Ascending aorta (tissue), 2 donors: ENCODE measurements around the gene SEMA6C. TPM values are rescaled to one million over a fixed set of nuclear protein-coding genes. Genes with fewer than 3 reads are reported as not detected.
A peak's percentile ranks its signal among the peaks of the same experiment; 100 is the strongest.

Experiments
- DNase-seq, 2 donors: peaks; one replicate each; pipeline ENCODE4 v3.0.0-alpha.2; 2019; ENCODE audit warnings: low spot score in 2 of 2
- H3K27ac ChIP-seq, 2 donors: fragments of 200-600 bp; sonication (generic); one replicate each; pipeline ENCODE4 v1.5.1; 2016 to 2017; ENCODE audit warnings: mild to moderate bottlenecking in 1 of 2
- H3K27me3 ChIP-seq: fragments of 200-600 bp; sonication (generic); one replicate; pipeline ENCODE4 v1.5.1; 2017
- H3K36me3 ChIP-seq, 2 donors: fragments of 200-600 bp; sonication (generic); one replicate each; pipeline ENCODE4 v1.5.1; 2016
- H3K4me1 ChIP-seq, 2 donors: fragments of 200-600 bp; sonication (generic); one replicate each; pipeline ENCODE4 v1.5.1; 2016 to 2017; ENCODE audit warnings: mild to moderate bottlenecking in 1 of 2
- H3K4me3 ChIP-seq, 2 donors: fragments of 200-600 bp; sonication (generic); one replicate each; pipeline ENCODE4 v1.5.1; 2016 to 2017; ENCODE audit warnings: mild to moderate bottlenecking in 1 of 2
- H3K9me3 ChIP-seq, 2 donors: fragments of 200-600 bp; sonication (generic); one replicate each; pipeline ENCODE4 v1.5.1; 2016
- intact Hi-C: fragments of 100-400 bp; cut with DNase I; formaldehyde crosslinking; loops from one replicate; pipeline ENCODE4 v1.15.1; 2023
- total RNA-seq: library from RNA; depleted of rRNA; stranded (reverse); fragments of >200 nt; gene quantifications from one replicate; pipeline ENCODE4 v1.1.0, GENCODE V29; 2016
- TF ChIP-seq, protein P1 (sequence below), 3 experiments: fragments of 200-600 bp in 2 of 3; fragments of 450-650 bp in 1 of 3; sonication (generic) in 2 of 3; IDR thresholded peaks; one replicate each; pipeline ENCODE4 v1.5.1; 2016 to 2019; ENCODE audit warnings: antibody characterized with exemption in 3 of 3, mild to moderate bottlenecking in 1 of 3, moderate library complexity in 1 of 3

SEMA6C gene
- total RNA-seq, 1 donor from 2014 or later = 31.8 TPM

DNA sequence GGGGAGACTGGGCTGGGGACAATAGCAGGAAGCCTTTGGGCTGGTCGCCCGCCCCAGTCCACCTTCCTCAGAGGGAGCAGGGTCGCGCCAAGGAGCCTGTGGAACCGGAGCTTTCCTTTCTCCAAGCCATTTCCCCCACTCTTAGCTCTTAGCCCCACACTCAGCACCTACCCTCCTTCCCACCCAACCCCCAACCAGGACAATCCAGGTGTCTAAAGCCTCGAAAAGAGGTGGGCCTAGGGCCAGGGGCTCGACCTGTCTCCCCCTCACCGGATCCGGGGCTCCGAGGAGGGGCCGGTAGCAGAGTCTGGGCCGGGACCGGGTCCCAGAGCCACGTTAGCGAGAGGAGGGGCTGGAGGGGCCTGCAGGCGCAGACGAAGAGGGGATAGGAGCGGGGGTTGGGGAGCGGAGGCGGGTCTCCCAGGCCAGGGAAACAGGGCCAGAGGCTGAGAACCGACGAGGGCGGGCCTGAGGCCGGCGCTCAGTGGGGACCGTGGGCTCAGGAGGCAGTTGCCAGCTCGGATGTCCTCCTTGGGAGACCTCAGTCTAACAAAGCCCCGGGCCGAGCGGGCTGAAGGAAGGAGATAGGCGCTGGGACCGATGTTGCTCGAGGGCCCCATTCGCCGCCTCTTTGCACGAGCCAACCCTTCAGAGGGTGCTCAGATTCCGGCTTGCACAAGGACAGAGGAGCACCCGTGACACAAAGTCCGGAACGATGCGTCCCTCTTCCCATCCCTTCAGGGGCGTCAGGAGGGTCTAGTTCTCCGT is 943 bp downstream of the SEMA6C start:
- DNase-seq = no peak
- Histone ChIP-seq H3K9me3 (no peaks in the 10 kb centered on the region), H3K27ac (peak overlapping the region; percentile 65 to 72), H3K36me3 (no peaks in the 10 kb centered on the region), H3K4me1 (peaks cover 0 to 16% of the 10 kb centered on the region in 2 donors), H3K4me3 (peak overlapping the region; percentile 81 to 93), H3K27me3 (no peaks in the 10 kb centered on the region)
- TF ChIP-seq, protein P1, sequence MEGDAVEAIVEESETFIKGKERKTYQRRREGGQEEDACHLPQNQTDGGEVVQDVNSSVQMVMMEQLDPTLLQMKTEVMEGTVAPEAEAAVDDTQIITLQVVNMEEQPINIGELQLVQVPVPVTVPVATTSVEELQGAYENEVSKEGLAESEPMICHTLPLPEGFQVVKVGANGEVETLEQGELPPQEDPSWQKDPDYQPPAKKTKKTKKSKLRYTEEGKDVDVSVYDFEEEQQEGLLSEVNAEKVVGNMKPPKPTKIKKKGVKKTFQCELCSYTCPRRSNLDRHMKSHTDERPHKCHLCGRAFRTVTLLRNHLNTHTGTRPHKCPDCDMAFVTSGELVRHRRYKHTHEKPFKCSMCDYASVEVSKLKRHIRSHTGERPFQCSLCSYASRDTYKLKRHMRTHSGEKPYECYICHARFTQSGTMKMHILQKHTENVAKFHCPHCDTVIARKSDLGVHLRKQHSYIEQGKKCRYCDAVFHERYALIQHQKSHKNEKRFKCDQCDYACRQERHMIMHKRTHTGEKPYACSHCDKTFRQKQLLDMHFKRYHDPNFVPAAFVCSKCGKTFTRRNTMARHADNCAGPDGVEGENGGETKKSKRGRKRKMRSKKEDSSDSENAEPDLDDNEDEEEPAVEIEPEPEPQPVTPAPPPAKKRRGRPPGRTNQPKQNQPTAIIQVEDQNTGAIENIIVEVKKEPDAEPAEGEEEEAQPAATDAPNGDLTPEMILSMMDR (IDR thresholded peaks at IDR 0.05) = no peak
- intact Hi-C loops = loop anchor here (2.0 kb wide), 1 partner anchor 19 kb away; the partner anchor contains the start of gene LYSMD1

DNA sequence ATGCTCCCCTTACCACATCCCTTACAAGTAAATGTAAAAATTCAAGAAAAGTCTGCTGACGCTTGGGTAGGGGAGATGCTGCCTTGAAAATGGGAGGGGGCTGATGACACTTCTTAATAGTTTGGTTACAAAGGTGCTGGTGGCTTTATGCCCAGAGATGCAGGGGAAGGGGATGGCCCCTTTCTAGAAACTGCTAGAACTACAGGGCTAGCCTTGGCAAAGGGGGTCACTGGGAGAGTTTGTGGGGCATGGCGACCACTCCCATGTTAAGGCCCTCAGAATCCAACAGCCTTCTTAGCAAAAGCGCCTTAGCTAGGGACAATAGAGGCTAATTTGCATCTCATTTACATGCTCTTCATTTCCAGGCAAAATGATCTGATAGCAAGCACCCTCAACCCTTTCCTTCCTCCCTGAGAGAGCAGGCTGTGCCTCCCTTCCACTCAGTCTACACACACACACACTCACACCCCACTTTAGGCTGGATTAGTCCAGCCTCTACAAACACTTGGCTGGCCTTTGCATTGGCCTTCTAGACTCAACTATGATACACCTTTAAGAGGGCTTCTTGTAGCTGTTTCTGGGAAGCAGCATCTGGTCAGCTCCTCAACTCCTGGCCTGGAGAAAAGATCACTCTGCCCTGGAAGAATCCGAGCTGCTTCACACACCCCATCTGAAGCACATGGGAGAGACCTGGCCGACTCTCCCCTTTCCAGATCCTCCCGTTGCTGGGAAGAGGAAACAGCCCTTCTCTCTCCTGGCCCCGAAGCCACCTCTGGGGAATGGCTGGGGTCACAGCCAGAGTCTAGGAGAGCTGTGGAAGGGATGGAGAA is 1.7 kb downstream of the SEMA6C start:
- no peak for DNase-seq
- TF ChIP-seq, protein P1 (IDR thresholded peaks at IDR 0.05) = no peak
- Histone ChIP-seq H3K36me3 (no peaks in the 10 kb centered on the region), H3K4me3 (peak overlapping the region; percentile 81 to 93), H3K27me3 (no peaks in the 10 kb centered on the region), H3K9me3 (no peaks in the 10 kb centered on the region), H3K27ac (peak overlapping the region; percentile 65 to 72), H3K4me1 (peaks cover 0 to 16% of the 10 kb centered on the region in 2 donors)
- intact Hi-C loops = no loop called here

DNA sequence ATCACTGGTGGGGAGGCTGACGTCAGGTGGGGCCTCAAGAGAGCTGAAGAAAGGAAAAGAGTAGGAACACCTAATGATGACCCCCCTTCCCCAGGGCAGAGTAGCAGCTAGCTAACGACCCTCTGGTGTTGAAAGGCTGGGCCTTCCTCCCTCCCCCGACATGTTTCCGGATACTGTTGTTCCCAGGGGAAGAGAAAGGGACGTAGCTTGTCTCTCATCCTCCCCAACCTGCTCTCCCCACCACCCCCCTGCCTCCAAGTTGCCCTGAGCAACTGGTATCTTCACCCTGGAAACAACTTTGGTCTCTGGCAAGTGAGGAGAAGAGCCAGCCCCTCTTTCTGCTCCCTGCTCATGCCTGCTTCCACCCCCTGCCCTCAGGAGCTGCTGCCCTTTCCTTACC is 2.4 kb downstream of the SEMA6C start:
- intact Hi-C loops = no loop called here
- no peak for DNase-seq
- peaks cover 0 to 16% of the 10 kb centered on the region in 2 donors for H3K4me1 ChIP-seq
- no peaks in the 10 kb centered on the region for H3K27me3 ChIP-seq
- TF ChIP-seq, protein P1 (IDR thresholded peaks at IDR 0.05) = no peak
- H3K36me3 ChIP-seq = no peaks in the 10 kb centered on the region
- no peak overlapping the region for H3K4me3 ChIP-seq
- peak overlapping the region in 1 of 2 donors; percentile 2 for H3K27ac ChIP-seq
- no peaks in the 10 kb centered on the region for H3K9me3 ChIP-seq

DNA sequence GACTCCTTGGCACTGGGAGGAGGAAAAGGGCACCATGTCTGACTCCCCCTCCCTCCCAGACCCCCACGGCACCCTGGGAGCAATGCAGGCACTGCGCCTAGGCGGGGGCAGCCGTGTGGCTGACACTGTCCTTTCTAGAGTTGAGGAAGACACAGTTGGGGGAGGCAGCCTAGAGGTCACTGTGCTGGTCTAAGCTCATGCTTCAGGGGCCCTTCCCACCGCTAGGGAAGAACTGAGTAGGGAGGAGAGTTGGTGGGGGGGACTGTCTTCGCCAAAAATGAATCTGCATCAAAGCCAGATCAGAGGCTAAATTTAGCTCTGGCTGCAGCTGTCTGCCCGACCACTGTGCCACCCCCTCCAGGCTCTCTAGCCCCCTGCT is 3.4 kb downstream of the SEMA6C start:
- H3K4me3 ChIP-seq = no peak overlapping the region
- H3K4me1 ChIP-seq = peaks cover 0 to 16% of the 10 kb centered on the region in 2 donors
- no peak for DNase-seq
- H3K27me3 ChIP-seq = no peaks in the 10 kb centered on the region
- TF ChIP-seq, protein P1 (IDR thresholded peaks at IDR 0.05) = no peak
- intact Hi-C loops = no loop called here
- H3K36me3 ChIP-seq = no peaks in the 10 kb centered on the region
- no peak overlapping the region for H3K27ac ChIP-seq
- H3K9me3 ChIP-seq = no peaks in the 10 kb centered on the region

DNA sequence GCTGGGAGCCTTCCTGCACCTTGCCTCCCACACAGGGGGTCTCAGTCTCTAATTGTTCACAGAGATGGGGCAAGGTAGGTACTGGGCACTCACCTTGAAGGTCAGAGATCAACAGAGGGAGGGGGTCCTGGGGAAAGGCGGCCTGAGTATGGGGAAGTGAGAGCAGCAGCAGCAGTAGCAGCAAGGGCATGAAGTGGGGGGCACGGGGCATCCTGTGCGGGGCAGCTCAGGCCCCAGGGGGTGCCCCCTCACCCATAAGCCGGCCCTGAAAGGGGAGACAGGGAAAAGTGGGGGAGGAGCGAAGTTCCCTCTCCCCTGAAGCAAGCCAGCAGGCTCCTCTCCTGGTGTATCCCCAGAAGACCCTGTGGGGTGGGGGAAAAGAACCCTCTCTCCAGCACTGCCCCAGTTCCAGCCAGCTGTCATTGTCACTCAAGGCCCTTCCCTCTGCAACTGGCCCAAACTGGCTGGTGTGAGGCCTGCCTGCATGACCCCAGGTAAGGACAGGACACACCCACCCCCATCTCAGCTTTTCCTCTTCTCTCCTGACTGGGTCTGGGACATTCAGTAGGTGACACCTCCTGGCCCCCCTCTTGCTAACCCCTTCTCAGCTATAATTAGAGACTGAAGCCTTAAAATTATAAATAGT is 3.9 kb downstream of the SEMA6C start:
- Histone ChIP-seq H3K9me3 (no peaks in the 10 kb centered on the region), H3K4me3 (no peak overlapping the region), H3K27ac (no peak overlapping the region), H3K27me3 (no peaks in the 10 kb centered on the region), H3K4me1 (peaks cover 0 to 16% of the 10 kb centered on the region in 2 donors), H3K36me3 (no peaks in the 10 kb centered on the region)
- intact Hi-C loops = no loop called here
- no peak for DNase-seq
- TF ChIP-seq, protein P1 (IDR thresholded peaks at IDR 0.05) = no peak
